HG03520 (cell line): ENCODE data around the gene TSPAN9.

Experiments used
- ATAC-seq: cut with Tn5 transposase; IDR thresholded peaks from one replicate; pipeline ENCODE4 v1.9.1; 2021; ENCODE audit warnings: mild to moderate bottlenecking, moderate library complexity; ENCODE audit not compliant: unreplicated experiment

The TSPAN9 gene

DNA sequence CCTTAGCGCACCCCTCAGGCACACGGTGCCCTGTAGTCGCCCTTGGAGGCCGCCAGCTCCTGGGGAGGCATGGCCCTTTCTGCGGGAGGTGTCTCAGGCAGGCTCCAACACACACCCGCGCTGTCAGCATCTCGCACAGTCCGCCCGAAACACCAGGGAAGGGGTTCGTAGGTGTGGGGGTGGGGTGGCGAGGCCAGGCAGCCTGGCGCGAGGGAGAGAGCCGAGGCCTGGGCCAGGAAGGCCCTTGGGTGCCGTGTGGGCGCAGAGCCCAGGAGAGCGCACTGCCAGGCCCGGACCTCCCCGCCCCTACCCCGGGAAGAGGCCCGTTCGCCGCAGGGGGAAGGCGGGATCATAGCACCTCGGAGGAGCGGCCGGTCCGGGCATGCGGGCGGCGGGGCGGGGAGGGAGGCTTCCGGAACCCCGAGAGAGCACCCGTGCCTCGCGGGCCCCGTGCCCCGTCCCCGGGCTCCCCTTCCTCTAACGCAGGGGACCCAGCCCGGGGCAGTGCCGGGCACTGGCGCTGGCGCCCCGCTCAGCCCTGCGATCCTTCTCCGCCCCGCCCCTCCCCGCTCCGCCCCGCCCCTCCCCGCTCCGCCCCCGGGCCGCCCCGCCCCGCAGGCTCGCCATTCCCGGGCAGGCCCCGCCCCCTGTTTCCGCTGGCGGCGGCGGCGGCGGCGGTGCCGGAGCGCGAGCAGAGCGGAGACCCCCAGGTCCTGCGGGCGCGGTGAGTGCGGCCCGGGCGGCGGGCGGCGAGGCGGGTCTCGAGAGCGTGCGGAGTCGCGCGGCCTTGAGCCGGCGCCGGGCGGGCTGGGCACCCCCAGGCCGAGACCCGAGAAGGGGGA, at the start of gene TSPAN9:
Gene TSPAN9, plus strand, starts transcription at position 650 of the 842 bp plus-strand sequence. CDS start 123,815 bp downstream, outside the sequence.
- ATAC-seq, result peak; percentile 51

DNA sequence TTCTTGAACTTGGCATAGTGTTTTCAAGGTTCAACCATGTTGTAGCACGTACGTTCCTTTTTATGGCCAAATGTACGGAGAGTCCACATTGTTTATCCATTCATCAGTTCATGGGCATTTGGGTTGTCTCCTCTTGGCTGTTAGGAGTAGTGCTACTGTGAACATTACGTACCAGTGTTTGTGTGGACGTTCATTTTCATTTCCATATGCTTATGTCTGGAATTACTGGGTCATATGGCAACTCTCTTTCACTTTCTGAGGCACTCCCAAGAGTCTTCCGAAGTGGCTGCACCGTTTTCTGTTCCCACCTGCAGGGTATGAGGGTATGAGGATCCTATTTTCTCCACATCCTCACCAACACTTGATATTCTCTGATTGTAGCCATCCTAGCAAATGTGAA, 49.1 kb upstream of the TSPAN9 start:
- ATAC-seq, result no peak

- no peak for ATAC-seq
Measured at GRCh38 chr12:3030821-3031429, 46.3 kb upstream of the TSPAN9 start.

DNA sequence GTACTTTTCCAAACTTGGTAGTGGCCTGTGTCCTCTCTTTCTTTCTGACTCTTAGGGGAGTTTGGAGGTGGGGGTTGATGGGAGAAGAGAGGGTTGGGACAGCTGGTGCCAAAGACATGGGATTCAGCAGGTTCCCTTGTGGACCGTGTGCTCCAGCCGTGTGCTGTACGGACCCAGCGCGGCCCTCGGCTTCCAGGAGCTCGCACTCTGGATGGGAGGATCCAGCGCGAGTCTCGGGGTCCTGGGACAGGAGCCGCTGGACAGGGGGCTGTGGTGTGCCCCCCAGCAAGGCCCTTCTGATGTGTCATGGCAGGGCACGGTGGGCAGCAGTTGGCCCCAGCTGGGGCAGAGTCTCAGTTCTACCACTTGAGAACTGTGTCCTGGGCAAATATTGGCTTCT, 45.0 kb upstream of the TSPAN9 start:
- no peak for ATAC-seq

GRCh38 chr12:3032770-3033538, 44.2 kb upstream of the TSPAN9 start:
- no peak for ATAC-seq

DNA sequence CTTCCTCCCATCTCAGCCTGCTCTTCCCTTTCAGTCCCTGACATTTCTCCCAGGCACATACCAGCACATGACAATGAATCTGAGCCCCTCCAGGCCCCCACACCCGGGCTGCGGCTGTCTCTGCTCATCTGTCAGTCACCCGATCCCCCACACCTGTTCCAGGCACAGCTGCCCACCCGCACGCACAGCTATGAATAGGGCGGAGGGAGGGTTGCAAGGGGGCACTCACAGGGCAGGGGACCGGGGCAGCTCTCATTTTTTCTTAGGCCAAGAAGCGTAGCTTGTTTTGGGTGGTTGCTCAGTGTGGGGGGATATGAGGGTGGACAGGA, 43.7 kb upstream of the TSPAN9 start:
- ATAC-seq, result no peak

DNA sequence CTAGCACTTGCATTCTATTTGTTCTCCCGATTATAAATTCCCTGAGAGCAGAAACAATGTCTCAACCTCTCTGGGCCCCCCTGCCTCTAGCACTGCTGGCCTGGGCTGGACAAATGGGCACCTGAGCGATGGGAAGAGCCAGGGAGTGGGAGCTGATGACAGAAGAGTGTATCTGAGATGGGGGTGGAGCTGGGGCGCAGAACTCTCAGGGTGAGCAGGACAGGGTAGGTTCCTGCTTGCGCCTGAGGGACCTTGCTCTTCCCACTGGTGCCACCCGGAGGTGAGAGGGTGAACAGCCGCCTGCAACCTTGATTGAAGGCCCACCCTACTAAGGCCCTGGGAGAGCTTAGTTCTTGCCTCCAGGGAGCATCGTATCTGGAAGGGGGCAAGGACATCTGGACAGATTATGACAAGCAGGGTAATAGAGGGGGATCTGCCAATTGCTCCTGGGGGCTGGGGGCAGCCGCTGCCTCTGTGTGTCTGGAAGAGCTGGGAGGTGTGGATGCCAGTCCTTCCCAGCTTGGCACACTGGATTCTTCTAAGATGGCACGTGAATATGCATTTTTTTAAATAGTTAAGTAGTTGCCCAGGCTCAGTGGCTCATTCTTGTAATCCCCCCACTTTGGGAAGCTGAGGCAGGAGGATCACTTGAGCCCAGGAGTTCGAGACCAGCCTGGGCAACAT, 43.0 kb upstream of the TSPAN9 start:
- ATAC-seq, result no peak

- ATAC-seq, result no peak
Measured at GRCh38 chr12:3035171-3035570, 42.0 kb upstream of the TSPAN9 start.

DNA sequence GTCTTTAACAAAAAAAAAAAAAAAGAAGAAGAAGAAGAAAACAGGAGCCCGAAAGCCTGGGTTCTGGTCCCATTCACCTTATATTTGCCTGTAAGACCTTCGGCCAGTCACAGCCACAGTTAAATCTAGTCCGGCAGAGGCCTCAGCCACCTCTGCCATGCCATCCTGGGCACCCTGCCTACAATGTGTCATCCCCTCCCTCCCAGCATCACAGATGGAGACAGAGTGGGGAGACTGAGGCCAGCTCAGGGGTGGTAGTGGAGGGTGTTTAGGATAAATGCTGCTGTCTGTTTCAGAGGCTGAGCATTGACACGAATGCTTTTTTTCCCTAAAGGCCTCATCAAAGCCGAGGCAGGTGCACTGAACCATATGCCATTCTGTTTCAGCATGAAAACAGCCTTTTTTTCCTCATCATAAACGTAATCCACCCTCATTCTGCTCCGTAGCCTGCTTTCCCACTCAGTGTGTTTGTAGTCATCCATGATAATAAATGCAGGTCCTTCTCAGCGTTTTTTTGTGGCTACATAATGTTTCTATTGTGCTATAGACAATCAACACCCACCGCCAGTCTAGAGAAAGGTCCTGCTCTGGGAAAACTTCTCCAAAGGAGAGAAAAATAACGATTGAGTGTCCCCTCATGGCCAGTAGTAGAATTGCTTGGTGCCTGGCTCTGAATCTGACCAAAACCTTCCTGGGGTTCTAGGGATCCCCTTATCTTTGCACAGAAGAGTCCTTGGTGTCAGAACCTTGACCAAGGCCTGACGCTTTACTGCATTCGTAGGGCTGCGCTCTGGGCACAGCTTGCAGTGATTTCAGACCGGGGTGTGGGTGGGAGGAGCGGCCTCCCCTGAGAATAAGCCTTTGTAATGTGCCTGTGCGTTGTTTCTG, 41.1 kb upstream of the TSPAN9 start:
- ATAC-seq, result no peak

DNA sequence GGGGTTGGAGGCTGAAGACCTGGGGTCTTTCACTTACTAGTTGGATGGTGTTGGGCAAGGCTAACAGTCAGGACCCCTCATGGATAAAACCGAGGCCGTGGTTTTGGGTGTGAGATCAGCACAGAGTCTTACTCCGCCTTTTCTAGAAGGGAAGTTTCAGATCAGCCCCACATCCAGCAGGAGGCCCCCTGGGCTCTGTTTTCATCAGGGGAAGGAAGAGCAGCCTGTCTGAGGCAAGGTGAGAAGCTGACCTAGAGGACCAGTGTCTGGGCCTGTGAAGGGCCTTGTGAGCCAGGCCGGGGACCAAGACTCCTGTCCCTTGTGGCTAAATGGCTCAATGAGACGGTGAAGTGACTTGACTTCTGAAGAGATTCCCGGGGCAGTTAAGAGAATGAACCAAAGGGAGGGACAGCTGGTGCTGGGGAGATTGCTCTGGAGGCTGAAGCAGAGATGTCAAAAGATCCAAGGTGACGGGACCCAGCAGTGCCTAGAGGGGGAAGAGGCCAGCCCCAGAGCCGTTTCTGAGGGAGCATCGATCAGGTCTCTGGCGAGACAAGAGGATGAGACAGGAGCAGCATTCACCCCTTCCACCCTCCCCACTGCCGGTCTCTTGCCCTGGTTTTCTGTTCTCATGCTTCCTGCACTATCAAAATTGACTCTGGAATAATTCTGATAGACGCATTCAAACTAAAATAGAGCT, 40.1 kb upstream of the TSPAN9 start:
- no peak for ATAC-seq

GRCh38 chr12:3038166-3038565, 39.0 kb upstream of the TSPAN9 start:
- ATAC-seq, result no peak

GRCh38 chr12:3038926-3039510, 38.2 kb upstream of the TSPAN9 start:
- ATAC-seq, result no peak

DNA sequence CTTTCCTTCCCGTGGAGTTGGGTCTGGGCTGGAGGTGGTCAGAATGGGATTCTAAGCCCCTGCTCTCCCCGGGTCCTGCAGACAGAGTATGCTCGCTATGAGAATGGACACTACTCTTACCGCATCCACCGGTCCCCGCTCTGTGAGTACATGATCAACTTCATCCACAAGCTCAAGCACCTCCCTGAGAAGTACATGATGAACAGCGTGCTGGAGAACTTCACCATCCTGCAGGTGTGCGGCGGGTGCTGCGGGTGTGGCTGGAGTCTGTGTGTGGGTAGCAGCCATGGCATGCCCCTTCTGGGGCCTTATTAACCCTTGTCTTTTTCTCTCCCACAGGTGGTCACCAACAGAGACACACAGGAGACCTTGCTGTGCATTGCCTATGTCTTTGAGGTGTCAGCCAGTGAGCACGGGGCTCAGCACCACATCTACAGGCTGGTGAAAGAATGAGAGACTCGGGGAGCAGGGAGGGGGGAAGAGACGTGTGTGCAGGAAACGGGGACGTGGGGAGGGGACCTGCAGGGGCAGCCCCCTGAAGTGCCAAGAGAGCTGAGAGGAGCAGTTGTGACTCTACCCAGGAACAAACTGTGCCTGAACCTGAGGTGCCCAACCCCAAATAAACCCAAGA, 37.0 kb upstream of the TSPAN9 start:
- ATAC-seq, result no peak

DNA sequence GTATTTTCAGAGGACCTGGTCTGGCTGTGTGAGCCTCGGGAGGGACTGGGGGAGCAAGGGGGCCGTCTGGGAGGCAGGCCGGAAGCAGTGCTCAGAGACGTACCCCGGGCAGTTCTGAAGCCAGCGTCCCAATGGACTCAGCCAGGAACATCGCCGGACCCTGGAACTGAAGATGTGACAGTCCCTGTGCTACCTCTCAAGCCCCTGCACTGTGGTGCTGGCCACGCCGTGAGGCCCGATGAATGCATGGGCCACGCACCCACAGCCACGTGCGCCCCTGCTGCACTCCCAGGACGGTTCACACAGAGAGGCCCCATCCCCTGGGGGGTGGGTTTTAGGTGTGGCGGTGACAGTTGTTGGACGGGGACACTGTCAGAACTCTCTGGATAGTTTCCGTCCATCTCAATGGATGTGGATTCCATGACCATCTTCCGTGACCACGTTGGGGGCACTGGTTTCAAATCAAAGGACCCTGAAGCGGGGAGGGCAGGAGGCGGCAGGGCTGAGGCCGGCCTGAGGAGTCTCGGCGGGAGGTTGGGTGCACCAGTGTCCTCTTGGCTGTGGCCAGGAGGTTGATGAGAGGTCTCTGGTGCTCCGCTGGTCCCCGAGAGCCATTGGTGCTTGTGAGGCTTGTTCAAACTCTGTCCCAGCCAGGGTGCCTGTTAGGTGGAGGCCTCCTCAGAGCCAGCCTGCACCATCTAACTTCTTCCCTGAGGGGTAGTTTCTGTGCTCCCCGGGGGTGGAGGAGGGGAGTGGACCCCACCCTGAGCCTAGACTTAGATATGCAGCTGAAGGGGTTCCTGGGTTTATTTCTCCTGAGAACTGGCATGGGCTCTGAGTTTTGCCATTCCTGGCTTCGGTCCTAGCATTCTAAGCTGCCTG, 36.3 kb upstream of the TSPAN9 start:
- no peak for ATAC-seq

DNA sequence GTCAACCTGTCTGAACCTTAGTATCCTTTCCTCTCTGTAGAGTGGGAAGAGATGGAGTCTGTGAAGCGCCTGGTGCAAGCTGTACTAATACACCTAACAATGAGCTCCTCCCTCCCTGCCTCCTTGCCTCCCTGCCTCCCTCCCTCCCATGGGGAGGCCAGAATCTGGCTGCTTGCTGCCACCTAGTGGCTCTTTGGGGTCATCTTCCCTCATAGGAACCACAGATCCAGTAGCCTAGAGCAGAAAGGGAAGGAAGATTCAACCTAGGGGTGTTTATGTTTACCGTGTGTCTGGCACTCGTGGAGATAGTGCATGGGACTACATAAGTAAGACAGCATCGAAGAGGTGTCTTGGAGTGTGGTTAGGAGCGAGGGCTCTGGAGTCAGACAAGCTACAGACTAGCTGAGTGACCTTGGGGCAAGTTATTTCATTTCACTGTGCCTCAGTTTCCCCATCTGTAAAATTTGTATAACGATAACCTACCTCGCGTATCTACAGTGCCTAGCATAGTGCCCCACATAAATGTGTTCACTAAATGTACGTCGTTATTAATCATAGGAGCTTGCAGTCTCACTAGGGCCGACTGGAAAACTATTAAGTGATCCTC, 35.5 kb upstream of the TSPAN9 start:
- peak; percentile 51 for ATAC-seq

GRCh38 chr12:3042394-3042793, 34.8 kb upstream of the TSPAN9 start:
- no peak for ATAC-seq

DNA sequence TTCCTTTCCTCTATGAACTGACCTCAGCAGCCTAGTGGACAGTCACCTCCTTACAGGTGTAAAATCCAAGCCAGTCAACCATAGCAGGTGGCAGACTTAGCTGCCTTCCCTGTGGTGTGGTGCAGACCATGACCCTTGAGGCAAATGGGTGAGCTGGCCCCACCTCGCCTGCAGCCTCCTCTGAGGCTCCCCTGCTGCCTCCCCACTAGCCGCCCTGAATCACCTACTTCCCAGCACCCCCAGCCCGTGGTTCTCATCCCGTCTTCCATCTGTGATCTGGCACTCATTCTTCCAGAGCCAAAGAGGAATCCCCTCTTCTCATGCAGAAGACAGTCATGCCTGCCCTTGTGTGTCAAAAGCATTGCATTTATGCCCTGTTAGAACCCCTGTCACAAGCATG, 34.4 kb upstream of the TSPAN9 start:
- ATAC-seq, result no peak
